ENCODE results near the gene OVCH1. TPM values are rescaled to one million over a fixed set of nuclear protein-coding genes. Genes with fewer than 3 reads are reported as not detected.
A peak's percentile ranks its signal among the peaks of the same experiment; 100 is the strongest.

OVCH1 gene
- total RNA-seq, 4 donors from 2014 or later, result 0.40 TPM; not detected in 3

DNA sequence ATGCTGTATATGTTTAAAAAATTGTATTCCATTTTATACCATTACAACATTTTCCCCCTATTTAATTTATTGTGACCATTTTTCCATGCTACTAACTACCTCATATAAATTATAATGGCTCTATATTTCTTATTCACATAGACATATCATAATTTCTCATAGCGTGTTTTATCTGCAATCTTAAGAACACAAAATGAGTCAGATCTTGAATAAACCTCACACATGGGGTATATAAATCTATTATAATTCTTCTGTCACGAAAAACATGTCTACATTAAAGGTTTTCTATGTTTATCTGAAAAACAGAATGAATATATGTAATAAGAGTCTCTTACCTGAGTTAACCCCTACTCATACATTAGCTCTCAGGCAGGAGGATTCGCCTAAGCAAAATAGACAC lies 66.0 kb downstream of the OVCH1 start:
- H3K36me3 ChIP-seq, result no peaks in the 10 kb centered on the region
- no peaks in the 10 kb centered on the region for H3K9me3 ChIP-seq
- H3K4me3 ChIP-seq, result no peak overlapping the region
- H3K4me1 ChIP-seq, result peaks cover 0 to 11% (median 0%) of the 10 kb centered on the region in 4 donors
- no peak overlapping the region for H3K27ac ChIP-seq
- no peaks in the 10 kb centered on the region for H3K27me3 ChIP-seq
- no peak for TF ChIP-seq POLR2A (IDR thresholded peaks at IDR 0.05)
- TF ChIP-seq CTCF (IDR thresholded peaks at IDR 0.05), result no peak
- no peak for DNase-seq

GRCh38 chr12:29430716-29431044 lies 66.8 kb downstream of the OVCH1 start:
- Histone ChIP-seq H3K4me3 (no peak overlapping the region), H3K9me3 (no peaks in the 10 kb centered on the region), H3K36me3 (no peaks in the 10 kb centered on the region), H3K4me1 (peaks cover 0 to 11% (median 0%) of the 10 kb centered on the region in 4 donors), H3K27ac (no peak overlapping the region), H3K27me3 (no peaks in the 10 kb centered on the region)
- no peak for TF ChIP-seq POLR2A (IDR thresholded peaks at IDR 0.05)
- no peak for TF ChIP-seq CTCF (IDR thresholded peaks at IDR 0.05)
- no peak for DNase-seq

GRCh38 chr12:29429999-29430715 lies 67.3 kb downstream of the OVCH1 start:
- no peaks in the 10 kb centered on the region for H3K9me3 ChIP-seq
- no peak overlapping the region for H3K4me3 ChIP-seq
- no peak overlapping the region for H3K27ac ChIP-seq
- H3K4me1 ChIP-seq, result peaks cover 0 to 11% (median 0%) of the 10 kb centered on the region in 4 donors
- no peak for DNase-seq
- H3K36me3 ChIP-seq, result no peaks in the 10 kb centered on the region
- TF ChIP-seq POLR2A (IDR thresholded peaks at IDR 0.05) (no peak), CTCF (IDR thresholded peaks at IDR 0.05) (no peak)
- no peaks in the 10 kb centered on the region for H3K27me3 ChIP-seq

GRCh38 chr12:29428633-29429032 lies 68.9 kb downstream of the OVCH1 start:
- Histone ChIP-seq H3K27ac (peak overlapping the region in 2 of 4 donors; percentile 23 to 35), H3K36me3 (no peaks in the 10 kb centered on the region), H3K4me3 (no peak overlapping the region), H3K4me1 (peaks cover 0 to 11% (median 0%) of the 10 kb centered on the region in 4 donors), H3K9me3 (no peaks in the 10 kb centered on the region), H3K27me3 (no peaks in the 10 kb centered on the region)
- DNase-seq, result no peak
- no peak for TF ChIP-seq POLR2A (IDR thresholded peaks at IDR 0.05)
- no peak for TF ChIP-seq CTCF (IDR thresholded peaks at IDR 0.05)

DNA sequence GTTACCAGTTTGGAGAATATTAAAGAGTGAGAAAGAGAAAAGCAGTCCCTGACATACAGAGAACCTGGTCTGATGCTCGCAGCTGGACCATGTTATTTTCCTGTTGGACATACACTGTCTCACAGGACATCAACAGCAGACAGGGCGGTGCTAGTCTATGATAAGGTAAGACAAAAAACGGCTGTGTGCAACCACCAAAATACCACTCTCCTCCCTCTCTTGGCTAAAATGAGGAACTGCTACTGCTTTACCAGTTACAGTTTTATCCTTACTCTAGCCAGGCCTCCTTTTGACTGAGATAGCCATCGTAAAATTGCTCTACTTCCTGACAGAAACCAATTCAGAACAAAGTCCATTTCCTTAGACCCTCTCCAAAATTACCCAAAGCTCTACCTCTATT lies 69.5 kb downstream of the OVCH1 start:
- H3K27ac ChIP-seq, result no peak overlapping the region

More for the DNA sequence above, 69.5 kb downstream of the OVCH1 start:
- no peak overlapping the region for H3K4me3 ChIP-seq
- H3K4me1 ChIP-seq, result peaks cover 0 to 11% (median 0%) of the 10 kb centered on the region in 4 donors
- DNase-seq, result no peak
- H3K9me3 ChIP-seq, result no peaks in the 10 kb centered on the region
- no peaks in the 10 kb centered on the region for H3K27me3 ChIP-seq
- peak in 4 of 6 experiments; percentile 2 to 33 (median 18) for TF ChIP-seq CTCF (IDR thresholded peaks at IDR 0.05)
- TF ChIP-seq POLR2A (IDR thresholded peaks at IDR 0.05), result no peak
- no peaks in the 10 kb centered on the region for H3K36me3 ChIP-seq
